Measurements from ENCODE around the gene GNG7.

- TF ChIP-seq, protein P1, sequence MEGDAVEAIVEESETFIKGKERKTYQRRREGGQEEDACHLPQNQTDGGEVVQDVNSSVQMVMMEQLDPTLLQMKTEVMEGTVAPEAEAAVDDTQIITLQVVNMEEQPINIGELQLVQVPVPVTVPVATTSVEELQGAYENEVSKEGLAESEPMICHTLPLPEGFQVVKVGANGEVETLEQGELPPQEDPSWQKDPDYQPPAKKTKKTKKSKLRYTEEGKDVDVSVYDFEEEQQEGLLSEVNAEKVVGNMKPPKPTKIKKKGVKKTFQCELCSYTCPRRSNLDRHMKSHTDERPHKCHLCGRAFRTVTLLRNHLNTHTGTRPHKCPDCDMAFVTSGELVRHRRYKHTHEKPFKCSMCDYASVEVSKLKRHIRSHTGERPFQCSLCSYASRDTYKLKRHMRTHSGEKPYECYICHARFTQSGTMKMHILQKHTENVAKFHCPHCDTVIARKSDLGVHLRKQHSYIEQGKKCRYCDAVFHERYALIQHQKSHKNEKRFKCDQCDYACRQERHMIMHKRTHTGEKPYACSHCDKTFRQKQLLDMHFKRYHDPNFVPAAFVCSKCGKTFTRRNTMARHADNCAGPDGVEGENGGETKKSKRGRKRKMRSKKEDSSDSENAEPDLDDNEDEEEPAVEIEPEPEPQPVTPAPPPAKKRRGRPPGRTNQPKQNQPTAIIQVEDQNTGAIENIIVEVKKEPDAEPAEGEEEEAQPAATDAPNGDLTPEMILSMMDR (IDR thresholded peaks at IDR 0.05) = no peak
- TF ChIP-seq POLR2A (IDR thresholded peaks at IDR 0.05) (no peak), EP300 (IDR thresholded peaks at IDR 0.05) (no peak)
These were observed 24.3 kb downstream of the GNG7 start for GRCh38 chr19:2678044-2678671.
